Keratinocyte (primary cell): Measurements from ENCODE around the gene PIK3AP1. TPM values are rescaled to one million over a fixed set of nuclear protein-coding genes. Genes with fewer than 3 reads are reported as not detected.

Experiments
- DNase-seq: peaks from one replicate; pipeline ENCODE4 v3.0.0-alpha.2; 2011; ENCODE audit warnings: low read depth, missing footprints, low spot score
- FAIRE-seq: peaks from 2 replicates; lab custom pipeline; 2011; peaks lifted over from hg19 to GRCh38; lab: Jason Lieb, UNC
- H2AFZ ChIP-seq: 2 replicates; pipeline ENCODE4 v1.6.0; 2012; ENCODE audit warnings: low read length, control low read depth, inconsistent platforms; ENCODE audit not compliant: control insufficient read depth
- H3K27ac ChIP-seq: 2 replicates; pipeline ENCODE4 v1.5.1; 2011; ENCODE audit warnings: low read length; ENCODE audit not compliant: control insufficient read depth, insufficient read depth
- H3K27me3 ChIP-seq: 3 replicates; pipeline ENCODE4 v1.6.0; 2011; ENCODE audit warnings: low read length; ENCODE audit not compliant: control insufficient read depth, insufficient read depth; ENCODE audit errors: extremely low read depth
- H3K36me3 ChIP-seq, 2 experiments: 2 replicates in 1 of 2; 3 replicates in 1 of 2; pipeline ENCODE4 v1.5.1; 2011; ENCODE audit warnings: low read length in 2 of 2, mild to moderate bottlenecking in 1 of 2; ENCODE audit not compliant: control insufficient read depth in 2 of 2, insufficient read depth in 2 of 2; ENCODE audit errors: extremely low read depth in 1 of 2
- H3K4me1 ChIP-seq: 3 replicates; pipeline ENCODE4 v1.5.1; 2011; ENCODE audit warnings: low read length; ENCODE audit not compliant: control insufficient read depth, insufficient read depth; ENCODE audit errors: extremely low read depth
- H3K4me2 ChIP-seq: 3 replicates; pipeline ENCODE4 v1.6.0; 2011; ENCODE audit warnings: low read depth, low read length; ENCODE audit not compliant: control insufficient read depth, insufficient read depth; ENCODE audit errors: extremely low read depth
- H3K4me3 ChIP-seq, 3 experiments: fragments of 200-600 bp in 1 of 3; sonication (generic) in 1 of 3; 2 replicates in 2 of 3; 3 replicates in 1 of 3; pipeline ENCODE4 v1.5.1; 2011 to 2016; ENCODE audit warnings: low read length in 3 of 3, mild to moderate bottlenecking in 3 of 3, control low read depth in 2 of 3, inconsistent platforms in 1 of 3, low read depth in 1 of 3, mixed read lengths in 1 of 3, mixed run types in 1 of 3, moderate library complexity in 1 of 3; ENCODE audit not compliant: control insufficient read depth in 2 of 3, insufficient read depth in 2 of 3; ENCODE audit errors: extremely low read depth in 1 of 3
- H3K79me2 ChIP-seq: 2 replicates; pipeline ENCODE4 v1.6.0; 2012; ENCODE audit warnings: low read length; ENCODE audit not compliant: control insufficient read depth, insufficient read depth
- H3K9ac ChIP-seq: 3 replicates; pipeline ENCODE4 v1.6.0; 2011; ENCODE audit warnings: low read length; ENCODE audit not compliant: control insufficient read depth, insufficient read depth; ENCODE audit errors: extremely low read depth
- H3K9me1 ChIP-seq: 3 replicates; pipeline ENCODE4 v1.6.0; 2011; ENCODE audit warnings: low read length; ENCODE audit not compliant: control insufficient read depth, insufficient read depth; ENCODE audit errors: extremely low read depth
- H3K9me3 ChIP-seq: 2 replicates; pipeline ENCODE4 v1.5.1; 2012; ENCODE audit warnings: low read depth, low read length; ENCODE audit not compliant: control insufficient read depth
- H4K20me1 ChIP-seq: 3 replicates; pipeline ENCODE4 v1.6.0; 2011; ENCODE audit warnings: low read length; ENCODE audit not compliant: control insufficient read depth, insufficient read depth; ENCODE audit errors: extremely low read depth
- CTCF ChIP-seq, 3 experiments: IDR thresholded peaks in 1 of 3; conservative IDR thresholded peaks in 1 of 3; optimal IDR thresholded peaks in 1 of 3; 2 replicates in 2 of 3; 3 replicates in 1 of 3; pipeline versions ENCODE3 to v1.5.1; 2011; ENCODE audit warnings: low read length in 3 of 3, mild to moderate bottlenecking in 3 of 3, moderate library complexity in 2 of 3, control low read depth in 1 of 3, inconsistent platforms in 1 of 3; ENCODE audit not compliant: insufficient read depth in 2 of 3; ENCODE audit errors: extremely low read depth in 1 of 3
- EZH2 ChIP-seq: IDR thresholded peaks from one replicate; pipeline ENCODE4 v1.6.1; 2012; ENCODE audit warnings: inconsistent platforms, mild to moderate bottlenecking, low read length, moderate library complexity
- dilution Hi-C: fragments of 300-500 bp; cut with MboI; formaldehyde crosslinking; loops from one replicate; pipeline ENCODE4 v1.7.0; 2020; ENCODE audit warnings: low sequenced_read_pairs; ENCODE audit not compliant: extremely low pct_ligation_motif_present
- polyA plus RNA-seq, 5 experiments: library from polyadenylated mRNA; depleted of rRNA in 3 of 5; stranded (reverse) in 3 of 5; stranded (forward) in 1 of 5; unstranded in 1 of 5; fragments of >200 nt; gene quantifications; 1 replicate in 1 of 5; 2 replicates in 3 of 5; 3 replicates in 1 of 5; pipeline versions ENCODE4 v1.2.1 to v1.2.3, GENCODE V29; 2011 to 2012; ENCODE audit warnings: missing spikeins in 2 of 5, low read depth in 1 of 5, low replicate concordance in 1 of 5

The PIK3AP1 gene
- polyA plus RNA-seq, 1 donor (not counting 4 experiments of a cell fraction or from before 2014, with no cell fraction given) = not detected

GRCh38 chr10:96600337-96600736 lies 120.0 kb downstream of the PIK3AP1 start:
- no peaks in the 10 kb centered on the region for H3K4me1 ChIP-seq
- FAIRE-seq (no peak), DNase-seq (no peak)
- no peaks in the 10 kb centered on the region for H3K9me3 ChIP-seq
- no peak overlapping the region for H3K27ac ChIP-seq
- H3K79me2 ChIP-seq = no peaks in the 10 kb centered on the region
- dilution Hi-C loops = no loop called here
- H3K9me1 ChIP-seq = no peaks in the 10 kb centered on the region
- H3K27me3 ChIP-seq = peaks cover 16% of the 10 kb centered on the region
- no peaks in the 10 kb centered on the region for H4K20me1 ChIP-seq
- H2AFZ ChIP-seq = no peak overlapping the region
- no peak for TF ChIP-seq CTCF (optimal IDR thresholded peaks at IDR 0.05 in 1 of 3, IDR thresholded peaks at IDR 0.05 in 1 of 3, conservative IDR thresholded peaks at IDR 0.05 in 1 of 3; ENCODE audit: extremely low read depth in 1 of 3, insufficient read depth in 2 of 3, low read length in 3 of 3)
- no peak for TF ChIP-seq EZH2
- H3K4me2 ChIP-seq = no peak overlapping the region
- H3K4me3 ChIP-seq = no peak overlapping the region
- H3K36me3 ChIP-seq = no peaks in the 10 kb centered on the region
- H3K9ac ChIP-seq = no peak overlapping the region

DNA sequence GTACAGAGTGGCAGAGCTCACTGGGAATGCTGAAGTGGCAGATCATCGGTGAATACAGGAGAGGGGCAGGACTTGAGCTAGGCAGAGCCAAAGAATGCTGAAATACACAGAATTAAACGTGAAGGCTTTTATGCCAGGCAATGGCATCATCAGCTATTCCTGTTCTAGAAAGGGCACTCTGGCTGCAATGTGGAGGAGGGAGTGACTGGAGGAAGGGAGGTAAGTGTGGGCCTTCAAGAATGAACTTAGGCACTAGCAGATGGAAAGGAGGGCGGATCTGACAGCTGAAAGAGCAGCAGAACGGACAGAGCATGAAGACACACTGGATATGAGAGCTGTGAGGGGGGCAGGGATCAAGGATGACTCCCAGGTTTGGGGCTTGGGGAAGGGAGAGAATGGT lies 121.5 kb downstream of the PIK3AP1 start:
- H3K4me3 ChIP-seq = no peak overlapping the region
- no peak for FAIRE-seq
- H3K79me2 ChIP-seq = no peaks in the 10 kb centered on the region
- no peak overlapping the region for H3K4me2 ChIP-seq
- dilution Hi-C loops = no loop called here
- H3K9me1 ChIP-seq = no peaks in the 10 kb centered on the region
- H2AFZ ChIP-seq = no peak overlapping the region
- no peak for TF ChIP-seq EZH2
- no peak for TF ChIP-seq CTCF (optimal IDR thresholded peaks at IDR 0.05 in 1 of 3, IDR thresholded peaks at IDR 0.05 in 1 of 3, conservative IDR thresholded peaks at IDR 0.05 in 1 of 3; ENCODE audit: extremely low read depth in 1 of 3, insufficient read depth in 2 of 3, low read length in 3 of 3)
- peaks cover 16% of the 10 kb centered on the region for H3K27me3 ChIP-seq
- no peak for DNase-seq
- H4K20me1 ChIP-seq = no peaks in the 10 kb centered on the region
- H3K9me3 ChIP-seq = no peaks in the 10 kb centered on the region
- H3K27ac ChIP-seq = no peak overlapping the region
- no peaks in the 10 kb centered on the region for H3K36me3 ChIP-seq
- no peak overlapping the region for H3K9ac ChIP-seq
- H3K4me1 ChIP-seq = no peaks in the 10 kb centered on the region
